Fibroblast of skin of left biceps (primary cell): ENCODE results near the gene MS4A5.

Experiments used
- DNase-seq, 2 experiments: peaks; one replicate each; pipeline ENCODE4 v3.0.0-alpha.2; 2013; ENCODE audit warnings: low read depth in 2 of 2

The MS4A5 gene

DNA sequence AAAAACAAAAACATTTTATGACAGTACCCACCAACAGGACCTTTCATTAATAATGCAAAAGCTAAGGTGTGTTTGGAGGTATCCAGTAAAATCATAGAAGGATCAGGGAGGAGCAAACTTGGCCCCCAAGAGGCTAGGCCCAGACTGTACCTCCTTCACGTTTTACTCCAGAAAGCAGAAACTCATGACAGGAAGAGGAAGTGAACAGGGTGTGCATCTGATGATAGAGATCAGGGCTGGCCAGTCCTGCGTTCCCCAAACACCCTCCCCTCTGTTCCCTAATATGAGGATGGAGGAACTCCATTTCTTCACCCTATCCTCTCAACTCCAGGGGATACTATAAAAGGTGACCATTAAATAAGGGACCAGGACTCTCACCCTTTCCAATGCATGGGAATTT, 53.0 kb downstream of the MS4A5 start:
- DNase-seq: no peak

DNA sequence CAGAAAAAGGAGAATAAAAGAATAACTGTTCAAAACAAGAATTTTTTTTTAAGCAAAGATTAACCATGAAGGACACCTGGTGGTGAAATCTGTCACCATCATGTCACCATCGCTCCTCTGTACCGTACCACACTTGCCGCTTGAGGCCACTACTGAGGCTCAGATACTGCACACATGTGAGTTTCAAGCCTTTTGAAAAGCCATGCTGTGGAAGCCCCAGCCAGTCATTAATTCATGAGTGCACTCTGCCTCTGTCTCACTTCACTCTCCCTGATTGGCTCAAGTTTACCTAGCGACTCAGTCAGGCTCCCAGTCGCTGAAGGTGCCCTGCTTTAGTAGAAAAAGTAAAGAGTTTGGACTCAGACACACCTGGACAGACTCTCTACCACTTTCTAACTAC, 56.6 kb downstream of the MS4A5 start:
- no peak for DNase-seq

DNA sequence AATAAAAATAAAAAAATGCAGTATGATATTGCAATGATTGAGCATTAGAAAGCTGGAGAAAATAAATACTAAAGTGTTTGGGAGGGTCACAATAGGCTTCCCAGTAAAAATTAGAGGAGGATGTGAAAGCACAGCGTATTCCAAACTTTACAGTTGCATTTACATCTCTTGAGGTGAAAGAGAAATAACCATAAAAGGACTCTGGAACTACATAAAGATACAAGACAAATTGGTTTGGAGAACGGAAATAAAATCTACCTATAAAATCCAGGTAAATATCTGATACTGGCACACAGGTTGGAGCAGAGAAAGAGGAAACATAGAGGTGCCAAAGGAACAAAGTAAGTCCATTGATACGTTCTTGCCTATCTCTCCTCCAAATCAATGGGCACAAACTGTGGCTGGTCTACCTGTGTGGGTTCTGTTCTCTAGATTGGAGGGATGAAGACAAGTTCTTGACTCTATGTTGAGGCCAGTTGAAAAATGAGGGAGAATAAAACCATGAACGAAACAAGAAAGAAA, 63.2 kb downstream of the MS4A5 start, which contains the start of gene MS4A12:
Gene MS4A12, plus strand, starts transcription at position 291 of the 522 bp plus-strand sequence. CDS start 4,541 bp downstream, outside the sequence.
- no peak for DNase-seq

DNA sequence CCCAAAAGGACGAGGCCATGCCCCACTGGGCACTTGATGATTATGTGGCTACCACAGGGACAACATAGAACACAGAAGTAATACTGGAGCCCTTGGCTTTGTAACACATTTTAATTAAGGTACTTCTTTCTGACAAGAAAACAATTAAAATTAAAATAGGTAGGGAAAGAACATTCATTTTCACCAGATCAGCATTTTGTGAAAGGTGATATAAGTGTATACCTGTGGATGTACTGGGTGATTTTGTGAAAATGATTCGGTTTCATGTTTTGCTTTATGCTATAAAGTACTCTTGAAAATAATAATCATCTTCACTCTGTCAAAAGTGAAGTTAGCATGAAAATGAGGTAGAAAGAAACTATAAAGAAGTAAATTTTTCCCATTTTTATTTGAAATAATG, 64.1 kb downstream of the MS4A5 start:
- DNase-seq: no peak
